ENCODE measurements around the gene RPS18. TPM values are rescaled to one million over a fixed set of nuclear protein-coding genes. Genes with fewer than 3 reads are reported as not detected.

RPS18 gene
- polyA plus RNA-seq, 1 donor = 5,002 TPM

DNA sequence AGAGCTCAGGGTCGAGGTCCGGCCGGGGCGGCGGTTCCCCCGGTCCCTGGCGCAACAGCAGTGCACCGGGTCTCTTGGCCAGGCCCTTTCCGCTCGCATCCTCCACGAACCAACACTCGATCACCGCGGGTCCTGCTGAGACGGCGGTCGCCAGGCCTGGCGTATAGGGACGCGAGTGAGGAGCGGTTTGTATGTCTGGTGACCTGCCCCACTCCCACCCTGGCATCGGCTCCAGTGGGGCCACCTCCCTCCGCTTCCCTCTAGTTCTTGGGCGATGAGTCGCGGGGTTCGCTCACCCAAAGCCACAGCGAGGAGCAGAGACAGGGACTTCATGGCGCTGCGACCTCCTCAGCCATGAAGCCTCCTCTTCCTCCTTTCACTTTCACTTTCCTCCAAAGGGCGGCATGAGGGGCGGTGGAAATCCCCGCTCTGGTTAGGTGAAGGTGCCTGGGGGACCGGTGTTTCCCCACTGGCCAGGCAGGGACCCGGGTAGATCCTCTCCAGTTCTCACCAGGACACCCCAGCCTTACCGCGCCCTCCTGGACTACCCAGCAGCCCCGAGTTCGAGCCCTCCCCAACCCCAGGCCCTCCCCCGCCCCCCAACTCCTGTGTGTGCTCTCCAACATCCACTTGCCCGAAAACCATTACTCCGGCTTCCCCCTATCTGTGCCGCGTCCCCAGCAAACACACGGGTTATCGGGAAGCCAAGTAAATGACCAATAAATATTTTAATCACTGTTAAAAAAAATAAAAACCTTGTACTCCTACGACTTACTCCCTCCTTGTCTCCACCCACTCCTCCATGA, 42.0 kb downstream of the RPS18 start, which contains the start of gene TAPBP:
Gene TAPBP (minus strand): TSS at position 370 of the 806 bp plus-strand sequence. CDS start 37 bp downstream, at position 333.
- H3K27me3 ChIP-seq (ENCODE audit: control insufficient read depth, insufficient read depth, low read length) = no peaks in the 10 kb centered on the region
- H3K36me3 ChIP-seq (ENCODE audit: control insufficient read depth, insufficient read depth, low read length) = peaks cover 29% of the 10 kb centered on the region
- WGBS (ENCODE audit: insufficient coverage, low lambda C conversion rate) = no CpG with 5 or more reads among the region's 47 CpGs
- peak within 1 kb of the TSS; percentile 96 for H3K27ac ChIP-seq (ENCODE audit: low read length)
- peaks cover 34% of the 10 kb centered on the region for H3K4me1 ChIP-seq (ENCODE audit: control insufficient read depth, insufficient read depth, low read length)
- no peaks in the 10 kb centered on the region for H3K9me3 ChIP-seq (ENCODE audit: control insufficient read depth, low read depth, low read length)
- DNase-seq = peak; percentile 62 to 85
- H3K4me3 ChIP-seq (ENCODE audit: low read length) = peak within 1 kb of the TSS; percentile 92

- peak; percentile 89 to 90 for DNase-seq
- H3K4me3 ChIP-seq (ENCODE audit: low read length) = peak overlapping the region; percentile 92
- H3K27ac ChIP-seq (ENCODE audit: low read length) = peak overlapping the region; percentile 96
- peaks cover 35% of the 10 kb centered on the region for H3K36me3 ChIP-seq (ENCODE audit: control insufficient read depth, insufficient read depth, low read length)
- H3K4me1 ChIP-seq (ENCODE audit: control insufficient read depth, insufficient read depth, low read length) = peaks cover 36% of the 10 kb centered on the region
- WGBS (ENCODE audit: insufficient coverage, low lambda C conversion rate) = no CpG with 5 or more reads among the region's 10 CpGs
- H3K9me3 ChIP-seq (ENCODE audit: control insufficient read depth, low read depth, low read length) = no peaks in the 10 kb centered on the region
- no peaks in the 10 kb centered on the region for H3K27me3 ChIP-seq (ENCODE audit: control insufficient read depth, insufficient read depth, low read length)
These were observed 42.7 kb downstream of the RPS18 start for GRCh38 chr6:33314515-33314942.

DNA sequence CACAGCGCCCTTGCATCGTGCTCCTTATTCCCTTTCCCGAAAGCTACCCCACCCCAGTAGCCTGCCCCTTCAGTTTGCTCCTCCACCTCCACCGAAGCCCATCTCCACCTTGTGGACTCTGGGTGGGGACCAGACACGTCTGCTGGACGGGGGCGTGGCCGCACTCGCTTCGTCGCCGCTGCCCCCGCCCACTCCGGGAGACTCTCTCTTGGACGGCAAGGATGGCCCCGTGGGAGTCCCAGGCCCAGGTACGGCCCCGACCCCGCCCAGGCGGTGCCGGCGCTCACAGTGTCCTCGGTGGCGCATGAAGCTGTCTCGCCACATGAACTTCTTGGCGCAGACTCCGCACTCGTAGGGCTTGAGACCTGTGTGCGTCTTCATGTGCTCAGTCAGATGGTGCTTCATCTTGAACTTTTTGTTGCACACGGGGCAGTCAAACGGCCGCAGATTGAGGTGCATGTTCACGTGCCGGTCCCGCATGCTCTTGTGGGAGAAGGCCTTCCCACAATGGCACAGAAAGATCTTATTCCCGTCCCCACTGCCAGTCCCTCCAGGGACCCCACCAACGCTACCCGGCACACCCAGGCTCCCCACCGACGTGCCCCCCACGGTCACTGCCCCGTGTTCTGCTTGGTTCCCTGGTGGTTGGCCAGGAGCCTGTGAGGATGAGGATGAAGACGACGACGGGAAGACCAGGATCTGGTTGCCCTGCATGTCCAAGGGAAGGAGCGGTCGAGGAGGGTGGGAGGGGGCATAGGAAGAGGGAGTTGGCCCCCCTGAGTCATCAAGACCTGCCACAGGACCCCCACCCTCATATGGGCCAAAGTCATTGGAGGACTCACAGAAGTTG, 43.3 kb downstream of the RPS18 start:
- peak; percentile 65 to 79 for DNase-seq
- peaks cover 36% of the 10 kb centered on the region for H3K4me1 ChIP-seq (ENCODE audit: control insufficient read depth, insufficient read depth, low read length)
- H3K4me3 ChIP-seq (ENCODE audit: low read length) = peak overlapping the region; percentile 92
- peaks cover 38% of the 10 kb centered on the region for H3K36me3 ChIP-seq (ENCODE audit: control insufficient read depth, insufficient read depth, low read length)
- H3K27ac ChIP-seq (ENCODE audit: low read length) = peak overlapping the region; percentile 96
- WGBS (ENCODE audit: insufficient coverage, low lambda C conversion rate) = no CpG with 5 or more reads among the region's 47 CpGs
- no peaks in the 10 kb centered on the region for H3K9me3 ChIP-seq (ENCODE audit: control insufficient read depth, low read depth, low read length)
- no peaks in the 10 kb centered on the region for H3K27me3 ChIP-seq (ENCODE audit: control insufficient read depth, insufficient read depth, low read length)

DNA sequence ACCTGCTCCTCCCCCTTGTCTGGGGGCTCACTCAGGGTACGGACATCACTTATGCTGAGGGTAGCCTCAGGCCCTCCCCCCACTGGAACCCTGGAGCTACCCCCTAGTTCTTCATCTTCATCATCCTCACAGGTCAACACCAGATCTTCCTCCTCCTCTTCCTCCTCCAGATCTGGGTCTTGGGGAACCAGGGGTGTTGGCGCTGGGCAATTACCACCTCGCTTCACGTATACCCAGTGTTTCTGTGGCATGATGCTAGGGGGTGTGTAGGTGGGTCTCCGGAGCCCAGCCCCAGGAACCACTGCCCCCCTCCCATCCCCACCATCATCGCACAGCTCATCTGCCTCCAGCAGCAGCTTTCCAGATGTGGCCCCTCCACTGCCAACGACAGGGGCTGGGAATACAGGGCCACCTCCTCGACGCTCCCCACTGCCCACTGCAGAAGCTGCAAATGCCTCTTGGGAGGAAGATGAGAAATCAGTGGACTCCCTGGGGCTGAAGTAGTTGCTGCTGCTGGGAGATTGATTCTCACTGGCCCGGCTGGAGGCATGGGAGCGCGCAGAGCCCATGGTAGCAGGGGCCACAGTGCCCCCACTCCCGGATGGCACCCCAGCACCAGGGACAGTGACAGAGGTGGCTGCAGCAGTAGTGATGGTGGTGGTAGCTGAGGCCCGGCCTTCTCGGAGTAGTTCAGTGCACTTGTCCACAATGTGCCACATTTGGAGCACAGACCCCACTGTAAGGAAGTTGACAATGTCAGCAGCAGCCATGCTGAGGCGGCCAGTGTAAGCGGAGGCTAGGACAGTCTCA, 44.1 kb downstream of the RPS18 start:
- H3K27ac ChIP-seq (ENCODE audit: low read length) = no peak overlapping the region
- no peaks in the 10 kb centered on the region for H3K9me3 ChIP-seq (ENCODE audit: control insufficient read depth, low read depth, low read length)
- H3K36me3 ChIP-seq (ENCODE audit: control insufficient read depth, insufficient read depth, low read length) = peaks cover 39% of the 10 kb centered on the region
- no peaks in the 10 kb centered on the region for H3K27me3 ChIP-seq (ENCODE audit: control insufficient read depth, insufficient read depth, low read length)
- no peak overlapping the region for H3K4me3 ChIP-seq (ENCODE audit: low read length)
- H3K4me1 ChIP-seq (ENCODE audit: control insufficient read depth, insufficient read depth, low read length) = peaks cover 36% of the 10 kb centered on the region
- WGBS (ENCODE audit: insufficient coverage, low lambda C conversion rate) = no CpG with 5 or more reads among the region's 17 CpGs
- DNase-seq = no peak

DNA sequence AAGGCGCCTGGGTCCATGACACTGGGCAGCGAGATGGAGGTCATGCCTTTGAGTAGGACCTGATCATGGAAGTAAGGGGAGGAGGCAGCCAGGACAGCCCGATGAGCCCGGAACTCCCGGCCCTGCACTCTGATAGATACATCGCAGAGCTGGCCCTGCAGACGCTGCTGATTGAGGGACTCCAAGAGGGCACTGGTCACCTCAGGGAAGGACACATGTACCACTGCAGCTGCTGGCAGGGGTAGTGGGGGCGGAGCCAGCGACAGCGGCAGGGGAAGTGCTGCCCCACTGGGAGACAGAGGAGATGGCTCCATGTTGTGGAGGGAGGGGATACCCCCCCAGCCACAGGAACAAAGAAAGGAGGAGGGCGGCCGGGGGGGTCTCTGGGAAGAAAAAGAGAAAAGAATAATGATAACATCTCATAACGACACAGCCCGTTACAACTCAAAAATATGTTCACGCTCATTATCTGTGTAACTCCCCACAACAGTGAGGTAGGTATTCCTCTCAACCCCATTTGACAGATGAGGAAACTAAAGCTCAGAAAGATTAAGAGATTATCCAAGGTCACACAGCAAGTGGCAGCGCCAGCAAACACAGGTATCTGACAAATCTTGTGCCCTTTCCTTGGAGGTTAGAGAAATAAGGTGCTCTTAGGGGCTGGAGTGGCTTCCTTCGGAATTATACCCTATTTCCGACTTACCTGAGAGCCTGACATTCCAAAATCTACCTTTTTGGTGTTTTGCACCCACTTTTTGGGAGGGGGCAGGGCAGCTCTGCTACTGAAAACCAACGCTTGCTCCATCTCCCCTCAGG, 44.9 kb downstream of the RPS18 start:
- H3K36me3 ChIP-seq (ENCODE audit: control insufficient read depth, insufficient read depth, low read length) = peaks cover 39% of the 10 kb centered on the region
- DNase-seq = peak in 1 of 2 donors; percentile 14
- H3K27me3 ChIP-seq (ENCODE audit: control insufficient read depth, insufficient read depth, low read length) = no peaks in the 10 kb centered on the region
- H3K27ac ChIP-seq (ENCODE audit: low read length) = no peak overlapping the region
- no peaks in the 10 kb centered on the region for H3K9me3 ChIP-seq (ENCODE audit: control insufficient read depth, low read depth, low read length)
- peaks cover 38% of the 10 kb centered on the region for H3K4me1 ChIP-seq (ENCODE audit: control insufficient read depth, insufficient read depth, low read length)
- H3K4me3 ChIP-seq (ENCODE audit: low read length) = peak overlapping the region; percentile 39
- WGBS (ENCODE audit: insufficient coverage, low lambda C conversion rate) = 97% methylated on average over 5 of the region's 19 CpGs

- peak overlapping the region; percentile 47 for H3K4me3 ChIP-seq (ENCODE audit: low read length)
- no CpG with 5 or more reads among the region's 27 CpGs for WGBS (ENCODE audit: insufficient coverage, low lambda C conversion rate)
- no peak overlapping the region for H3K27ac ChIP-seq (ENCODE audit: low read length)
- no peaks in the 10 kb centered on the region for H3K9me3 ChIP-seq (ENCODE audit: control insufficient read depth, low read depth, low read length)
- H3K4me1 ChIP-seq (ENCODE audit: control insufficient read depth, insufficient read depth, low read length) = peaks cover 36% of the 10 kb centered on the region
- DNase-seq = no peak
- peaks cover 39% of the 10 kb centered on the region for H3K36me3 ChIP-seq (ENCODE audit: control insufficient read depth, insufficient read depth, low read length)
- H3K27me3 ChIP-seq (ENCODE audit: control insufficient read depth, insufficient read depth, low read length) = no peaks in the 10 kb centered on the region
These were observed 45.5 kb downstream of the RPS18 start for GRCh38 chr6:33317419-33317668.

DNA sequence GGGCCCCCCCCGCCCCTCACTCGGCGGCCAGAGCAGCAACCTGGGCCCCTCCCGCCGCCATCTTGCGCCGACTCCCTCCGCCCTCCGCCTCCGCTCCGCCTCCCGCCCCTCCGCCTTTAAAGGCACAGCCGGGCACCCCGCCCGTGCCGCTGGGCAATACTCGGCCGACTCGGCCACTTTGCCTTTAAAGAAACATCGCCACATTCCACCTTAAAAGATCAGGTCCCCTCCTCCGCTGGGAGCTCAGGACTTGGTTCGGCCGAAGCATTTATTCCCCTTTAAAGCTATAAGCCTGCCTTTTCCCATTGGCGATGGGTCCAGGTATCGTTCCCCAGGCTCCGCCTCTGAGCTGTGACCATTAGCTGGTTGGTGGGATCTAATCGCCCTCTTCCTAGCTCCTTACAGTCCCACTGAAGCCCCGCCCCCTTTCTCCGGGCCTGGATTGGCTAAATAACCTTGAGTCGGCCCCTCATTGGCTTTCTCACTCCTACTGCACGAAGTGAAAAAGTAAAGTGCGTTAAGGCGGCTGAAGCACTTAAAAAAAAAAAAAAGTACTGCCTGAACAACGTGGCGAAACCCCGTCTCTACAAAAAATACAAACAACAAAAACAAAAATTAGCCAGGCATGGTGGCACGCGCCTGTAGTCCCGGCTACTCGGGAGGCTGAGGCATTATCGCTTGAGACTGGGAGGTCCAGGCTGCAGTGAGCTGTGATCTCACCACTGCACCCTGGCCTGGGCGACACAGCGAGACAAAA, 46.0 kb downstream of the RPS18 start, which contains the start of gene ZBTB22:
Gene ZBTB22 (minus strand): TSS at position 76 of the 757 bp plus-strand sequence. CDS start 828 bp downstream, outside the sequence.
- Histone ChIP-seq H3K4me3 (ENCODE audit: low read length) (peak within 1 kb of the TSS; percentile 47), H3K27ac (ENCODE audit: low read length) (peak within 1 kb of the TSS; percentile 93), H3K9me3 (ENCODE audit: control insufficient read depth, low read depth, low read length) (no peaks in the 10 kb centered on the region), H3K4me1 (ENCODE audit: control insufficient read depth, insufficient read depth, low read length) (peaks cover 36% of the 10 kb centered on the region), H3K36me3 (ENCODE audit: control insufficient read depth, insufficient read depth, low read length) (peaks cover 39% of the 10 kb centered on the region), H3K27me3 (ENCODE audit: control insufficient read depth, insufficient read depth, low read length) (no peaks in the 10 kb centered on the region)
- WGBS (ENCODE audit: insufficient coverage, low lambda C conversion rate) = 0% methylated on average over 2 of the region's 44 CpGs
- DNase-seq = peak; percentile 99 to 100

DNA sequence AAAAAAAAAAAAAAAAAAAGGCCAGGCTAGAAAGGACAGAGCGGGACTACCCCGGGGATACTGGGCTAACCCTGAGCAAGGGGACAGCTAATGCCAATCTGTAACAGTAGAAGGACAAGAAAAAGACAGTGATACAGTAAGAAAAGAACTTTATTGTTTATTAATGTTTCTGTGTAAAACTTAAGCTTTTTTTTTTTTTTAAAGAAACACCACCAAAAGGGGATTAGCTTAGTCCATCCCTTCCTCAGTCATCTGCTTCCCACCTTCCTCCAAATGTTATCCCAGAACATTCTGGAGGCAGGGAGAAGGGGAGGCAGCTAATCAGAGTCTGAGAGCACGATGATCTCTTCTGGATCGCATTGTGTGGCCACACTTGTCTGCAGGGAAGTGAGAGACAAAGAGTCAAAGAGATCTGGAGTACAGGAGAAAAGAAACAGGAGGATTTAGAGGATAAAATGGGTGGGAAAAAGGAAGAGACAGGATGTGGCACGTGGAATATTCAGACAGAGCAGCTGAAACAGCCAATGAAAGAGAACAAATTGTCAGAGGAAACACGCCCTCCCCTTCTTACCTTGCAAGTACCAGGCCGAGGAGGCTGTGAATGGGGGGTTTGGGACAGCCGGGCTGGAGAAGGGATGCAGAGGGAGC, 46.7 kb downstream of the RPS18 start:
- H3K27ac ChIP-seq (ENCODE audit: low read length) = peak overlapping the region; percentile 93
- DNase-seq = no peak
- H3K27me3 ChIP-seq (ENCODE audit: control insufficient read depth, insufficient read depth, low read length) = no peaks in the 10 kb centered on the region
- 93% methylated on average over 2 of the region's 8 CpGs for WGBS (ENCODE audit: insufficient coverage, low lambda C conversion rate)
- H3K4me3 ChIP-seq (ENCODE audit: low read length) = peak overlapping the region; percentile 47
- H3K36me3 ChIP-seq (ENCODE audit: control insufficient read depth, insufficient read depth, low read length) = peaks cover 39% of the 10 kb centered on the region
- peaks cover 36% of the 10 kb centered on the region for H3K4me1 ChIP-seq (ENCODE audit: control insufficient read depth, insufficient read depth, low read length)
- no peaks in the 10 kb centered on the region for H3K9me3 ChIP-seq (ENCODE audit: control insufficient read depth, low read depth, low read length)

DNA sequence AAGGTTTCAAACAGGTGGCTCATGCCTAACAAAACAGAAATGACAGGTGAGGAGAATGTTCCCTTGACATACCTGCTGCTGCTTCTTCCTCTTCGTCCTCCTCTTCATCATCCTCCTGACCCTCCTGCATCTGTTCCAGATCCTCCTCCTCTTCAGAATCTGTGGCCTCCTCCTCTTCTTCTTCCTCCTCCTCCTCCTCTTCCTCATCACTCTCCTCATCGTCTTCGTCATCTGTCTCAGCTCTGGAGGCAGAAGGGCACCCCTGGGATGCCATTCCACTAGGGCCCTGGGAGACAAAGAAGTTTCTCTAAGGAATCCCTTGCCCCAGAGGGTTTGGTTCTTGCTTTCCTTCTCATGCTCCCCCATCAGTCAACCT, 48.1 kb downstream of the RPS18 start:
- Histone ChIP-seq H3K27ac (ENCODE audit: low read length) (no peak overlapping the region), H3K36me3 (ENCODE audit: control insufficient read depth, insufficient read depth, low read length) (peaks cover 39% of the 10 kb centered on the region), H3K27me3 (ENCODE audit: control insufficient read depth, insufficient read depth, low read length) (no peaks in the 10 kb centered on the region), H3K4me3 (ENCODE audit: low read length) (no peak overlapping the region), H3K4me1 (ENCODE audit: control insufficient read depth, insufficient read depth, low read length) (peaks cover 36% of the 10 kb centered on the region), H3K9me3 (ENCODE audit: control insufficient read depth, low read depth, low read length) (no peaks in the 10 kb centered on the region)
- no CpG with 5 or more reads among the region's 3 CpGs for WGBS (ENCODE audit: insufficient coverage, low lambda C conversion rate)
- no peak for DNase-seq
